ENCODE measurements around the gene CRBN.

CRBN gene

GRCh38 chr3:3110299-3110630 lies 69.2 kb downstream of the CRBN start, which contains the start of gene IL5RA:
Gene IL5RA (minus strand): TSS chr3:3110374. CDS start chr3:3104984, 5,390 bp downstream.
- POLR2A ChIA-PET (ENCODE audit: low non-redundant PET): no interaction called here
- no peak within 1 kb of the TSS for H3K27ac ChIP-seq
- CTCF ChIA-PET: no interaction called here
- TF ChIP-seq, protein P1, sequence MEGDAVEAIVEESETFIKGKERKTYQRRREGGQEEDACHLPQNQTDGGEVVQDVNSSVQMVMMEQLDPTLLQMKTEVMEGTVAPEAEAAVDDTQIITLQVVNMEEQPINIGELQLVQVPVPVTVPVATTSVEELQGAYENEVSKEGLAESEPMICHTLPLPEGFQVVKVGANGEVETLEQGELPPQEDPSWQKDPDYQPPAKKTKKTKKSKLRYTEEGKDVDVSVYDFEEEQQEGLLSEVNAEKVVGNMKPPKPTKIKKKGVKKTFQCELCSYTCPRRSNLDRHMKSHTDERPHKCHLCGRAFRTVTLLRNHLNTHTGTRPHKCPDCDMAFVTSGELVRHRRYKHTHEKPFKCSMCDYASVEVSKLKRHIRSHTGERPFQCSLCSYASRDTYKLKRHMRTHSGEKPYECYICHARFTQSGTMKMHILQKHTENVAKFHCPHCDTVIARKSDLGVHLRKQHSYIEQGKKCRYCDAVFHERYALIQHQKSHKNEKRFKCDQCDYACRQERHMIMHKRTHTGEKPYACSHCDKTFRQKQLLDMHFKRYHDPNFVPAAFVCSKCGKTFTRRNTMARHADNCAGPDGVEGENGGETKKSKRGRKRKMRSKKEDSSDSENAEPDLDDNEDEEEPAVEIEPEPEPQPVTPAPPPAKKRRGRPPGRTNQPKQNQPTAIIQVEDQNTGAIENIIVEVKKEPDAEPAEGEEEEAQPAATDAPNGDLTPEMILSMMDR (conservative IDR thresholded peaks at IDR 0.05; ENCODE audit: low read depth): no peak
- no peak for DNase-seq (ENCODE audit: low spot score)

GRCh38 chr3:3109407-3110298 lies 69.8 kb downstream of the CRBN start:
- DNase-seq (ENCODE audit: low spot score): no peak
- TF ChIP-seq, protein P1 (conservative IDR thresholded peaks at IDR 0.05; ENCODE audit: low read depth): no peak
- ChIA-PET CTCF (no interaction called here), POLR2A (ENCODE audit: low non-redundant PET) (no interaction called here)
- no peak overlapping the region for H3K27ac ChIP-seq

DNA sequence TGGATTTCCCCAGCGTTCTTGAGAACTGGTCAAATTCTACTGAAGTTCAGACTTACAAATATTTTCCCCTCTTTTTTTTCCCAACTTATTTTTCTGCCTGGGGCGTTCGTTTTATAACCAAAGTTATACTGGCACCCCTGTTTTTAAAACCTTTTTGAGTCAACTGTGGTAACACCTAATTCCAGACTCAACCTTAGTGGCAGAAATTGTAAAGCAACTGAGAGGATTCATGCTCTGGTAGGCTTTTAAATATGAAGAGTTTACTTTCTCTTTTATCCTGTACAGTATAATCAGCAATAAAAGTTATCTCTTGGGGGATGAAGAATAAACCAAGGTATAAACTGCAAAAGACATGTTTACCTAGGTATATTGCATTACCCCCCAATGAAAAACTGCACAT lies 71.6 kb downstream of the CRBN start:
- CTCF ChIA-PET: no interaction called here
- no peak for DNase-seq (ENCODE audit: low spot score)
- no peak overlapping the region for H3K27ac ChIP-seq
- POLR2A ChIA-PET (ENCODE audit: low non-redundant PET): no interaction called here
- TF ChIP-seq, protein P1 (conservative IDR thresholded peaks at IDR 0.05; ENCODE audit: low read depth): no peak

DNA sequence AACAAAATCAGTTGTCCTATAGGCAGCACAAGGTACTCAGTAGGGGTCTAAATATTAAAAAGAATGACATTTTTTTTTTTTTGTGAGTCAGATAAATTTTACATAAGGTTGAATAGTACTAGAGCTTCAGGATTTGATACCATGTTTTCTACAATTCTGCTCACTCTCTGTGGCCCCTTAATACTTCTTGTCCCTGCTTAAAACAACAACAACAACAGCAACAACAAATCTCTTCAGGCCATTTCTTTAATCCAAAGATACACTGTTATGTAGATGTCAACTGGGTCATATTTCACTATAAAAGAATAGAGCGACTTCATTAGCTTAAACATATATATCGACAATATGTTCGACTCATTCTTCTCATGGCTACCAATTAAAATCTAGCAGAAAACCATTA lies 72.3 kb downstream of the CRBN start:
- ChIA-PET POLR2A (ENCODE audit: low non-redundant PET) (no interaction called here), CTCF (no interaction called here)

GRCh38 chr3:3105815-3106214 lies 73.7 kb downstream of the CRBN start:
- DNase-seq (ENCODE audit: low spot score): no peak
- ChIA-PET POLR2A (ENCODE audit: low non-redundant PET) (no interaction called here), CTCF (no interaction called here)
- H3K27ac ChIP-seq: no peak overlapping the region
- TF ChIP-seq, protein P1 (conservative IDR thresholded peaks at IDR 0.05; ENCODE audit: low read depth): no peak

More for the DNA sequence above, 72.3 kb downstream of the CRBN start:
- TF ChIP-seq, protein P1 (conservative IDR thresholded peaks at IDR 0.05; ENCODE audit: low read depth): no peak
- DNase-seq (ENCODE audit: low spot score): no peak
- H3K27ac ChIP-seq: no peak overlapping the region

GRCh38 chr3:3105246-3105645 lies 74.2 kb downstream of the CRBN start:
- no peak for DNase-seq (ENCODE audit: low spot score)
- H3K27ac ChIP-seq: no peak overlapping the region
- ChIA-PET POLR2A (ENCODE audit: low non-redundant PET) (no interaction called here), CTCF (no interaction called here)
- TF ChIP-seq, protein P1 (conservative IDR thresholded peaks at IDR 0.05; ENCODE audit: low read depth): no peak

Measured in RWPE1 (cell line).